Motor neuron (in vitro differentiated cells): ENCODE measurements around the gene ETFRF1. TPM values are rescaled to one million over a fixed set of nuclear protein-coding genes. Genes with fewer than 3 reads are reported as not detected.

Experiments
- ATAC-seq, 8 experiments: fragments of 200-7000 bp; cut with Tn5 transposase; replicated peaks in 6 of 8; 2 replicates each; pipeline ENCODE4 v1.8.0; 2021; ENCODE audit warnings: mild to moderate bottlenecking in 8 of 8, moderate library complexity in 8 of 8
- H3K27ac ChIP-seq, 2 donors: fragments of 250-450 bp; sonication (Bioruptor Pico); 2 replicates each; pipeline ENCODE4 v1.9.0; 2021; ENCODE audit warnings: antibody characterized with exemption in 2 of 2, mild to moderate bottlenecking in 2 of 2, moderate library complexity in 1 of 2
- H3K4me1 ChIP-seq, 2 donors: fragments of 250-450 bp; sonication (Bioruptor Pico); replicated peaks in 1 of 2; 2 replicates each; pipeline ENCODE4 v1.6.1; 2021; ENCODE audit warnings: antibody characterized with exemption in 2 of 2, mild to moderate bottlenecking in 2 of 2, moderate library complexity in 1 of 2
- H3K4me3 ChIP-seq, 5 donors: fragments of 250-450 bp; sonication (Bioruptor Pico); 2 replicates each; pipeline ENCODE4 v1.9.0; 2021; ENCODE audit warnings: antibody characterized with exemption in 5 of 5, mild to moderate bottlenecking in 5 of 5, moderate library complexity in 4 of 5
- WGBS, 10 experiments: fragments of 450-650 bp; shearing (Covaris generic); methylation state at CpG; one replicate each; pipeline ENCODE4 v1.0.0; 2022; 5-methylcytosine and 5-hydroxymethylcytosine counted together
- in situ Hi-C, 9 experiments: fragments of 400-800 bp; cut with MboI; loops; one replicate each; pipeline ENCODE4 v1.15.0; 2021; ENCODE audit warnings: low sequenced_read_pairs in 9 of 9, low pct_unique_long_range_greater_than_20kb in 2 of 9; ENCODE audit not compliant: unreplicated experiment in 9 of 9
- total RNA-seq, 8 experiments: library from RNA; unstranded; fragments of 300-600 nt; gene quantifications; 2 replicates each; pipeline versions ENCODE4 v1.2.3 to v1.2.4, GENCODE V29; 2022

ETFRF1 gene
- total RNA-seq, 8 experiments from 2014 or later = 21.9 to 51.2 (median 26.3) TPM

DNA sequence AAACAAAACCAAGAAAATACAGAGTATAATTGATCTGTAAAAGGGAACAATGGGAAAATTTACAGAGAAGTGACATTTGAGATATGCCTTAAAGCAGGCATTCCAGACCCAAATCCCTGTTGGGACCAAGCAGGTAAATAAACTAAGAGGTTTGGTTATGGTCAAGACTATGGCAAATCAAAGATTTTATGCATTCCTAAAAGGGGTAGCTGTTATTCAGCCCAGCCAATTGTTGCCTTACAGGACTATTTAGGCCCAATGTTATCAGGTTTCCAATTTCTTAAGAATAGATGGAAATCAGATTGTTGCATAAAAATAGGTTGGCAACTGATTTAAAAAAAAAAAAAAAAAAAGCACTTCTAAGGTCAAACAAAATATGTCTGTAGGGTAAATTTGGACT lies 5.4 kb upstream of the ETFRF1 start:
- H3K4me1 ChIP-seq = peaks cover 0 to 3% of the 10 kb centered on the region in 2 donors
- no peak overlapping the region for H3K4me3 ChIP-seq
- ATAC-seq = no peak
- no peak overlapping the region for H3K27ac ChIP-seq
- in situ Hi-C loops = no loop called here

DNA sequence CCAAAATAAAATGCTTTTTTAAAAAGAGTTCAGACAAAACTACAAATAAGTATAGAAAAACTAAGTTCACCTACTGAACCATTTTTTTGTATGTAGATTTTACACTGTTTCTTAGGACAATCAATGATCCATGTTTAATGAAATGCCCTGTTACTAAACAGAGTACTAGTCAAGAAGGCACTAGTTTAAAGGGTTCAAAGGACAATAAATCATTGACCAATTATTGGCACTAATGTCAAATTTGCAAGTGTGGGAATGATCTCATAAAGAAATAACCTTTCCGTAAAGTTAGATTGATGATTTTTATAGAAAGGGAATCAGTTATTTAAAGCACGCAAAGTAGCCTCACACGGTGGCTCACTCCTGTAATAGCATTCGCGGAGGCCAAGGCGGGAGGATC lies 4.2 kb upstream of the ETFRF1 start:
- no peak for ATAC-seq
- WGBS, 10 experiments = 86 to 100% (median 94%) methylated on average over 1 to 6 of the region's 6 CpGs; no CpG with 5 or more reads in 1 of the 10 experiments
- in situ Hi-C loops = no loop called here
- Histone ChIP-seq H3K4me1 (peaks cover 0 to 3% of the 10 kb centered on the region in 2 donors), H3K27ac (no peak overlapping the region), H3K4me3 (no peak overlapping the region)

DNA sequence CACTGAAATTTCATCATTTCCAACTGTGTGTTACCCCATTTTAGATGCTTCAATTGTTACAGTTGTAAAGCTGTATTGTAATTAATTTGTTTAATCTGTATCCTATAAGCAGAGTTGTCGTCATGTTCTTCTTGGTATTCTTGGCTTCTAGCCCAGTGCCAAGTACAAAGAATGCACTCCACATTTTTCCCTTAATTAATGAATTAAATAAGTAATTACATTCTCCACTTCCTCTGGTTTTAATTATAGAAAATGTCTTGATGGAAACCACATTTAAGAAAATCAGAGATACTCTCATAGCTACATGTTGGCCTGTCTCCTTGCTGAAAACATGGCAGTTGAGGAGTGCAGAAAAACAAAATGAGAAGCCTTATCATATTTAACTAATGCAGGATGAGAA lies 823 bp upstream of the ETFRF1 start:
- no peak for ATAC-seq
- in situ Hi-C loops = no loop called here
- H3K4me3 ChIP-seq = peak overlapping the region in 4 of 5 donors; percentile 55 to 91 (median 58)
- H3K4me1 ChIP-seq = peaks cover 6 to 10% of the 10 kb centered on the region in 2 donors
- H3K27ac ChIP-seq = no peak overlapping the region
- WGBS, 10 experiments = 0 to 100% (median 80%) methylated on average over 1 of the region's 1 CpG; no CpG with 5 or more reads in 1 of the 10 experiments

DNA sequence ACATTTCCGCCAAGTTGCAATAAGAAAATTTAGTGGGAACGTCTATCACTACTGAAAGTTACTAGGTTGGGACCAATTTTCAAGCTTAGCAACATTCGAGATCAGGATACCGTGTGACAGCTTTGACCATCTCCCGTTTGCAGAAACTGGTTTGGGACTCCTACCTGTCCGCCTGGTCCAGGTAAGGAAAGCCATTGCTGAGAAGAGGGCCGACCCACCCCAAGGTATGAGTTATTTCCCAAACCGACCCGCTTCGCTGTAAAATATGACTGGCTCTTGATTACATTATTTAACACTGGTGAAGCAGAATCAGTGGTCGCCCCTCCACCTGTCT lies 348 bp upstream of the ETFRF1 start:
- no peak for ATAC-seq
- 0 to 54% (median 14%) methylated on average over 1 to 8 of the region's 11 CpGs for WGBS, 10 experiments
- in situ Hi-C loops = no loop called here
- peaks cover 6 to 10% of the 10 kb centered on the region in 2 donors for H3K4me1 ChIP-seq
- H3K4me3 ChIP-seq = peak overlapping the region; percentile 55 to 91 (median 56)
- no peak overlapping the region for H3K27ac ChIP-seq

DNA sequence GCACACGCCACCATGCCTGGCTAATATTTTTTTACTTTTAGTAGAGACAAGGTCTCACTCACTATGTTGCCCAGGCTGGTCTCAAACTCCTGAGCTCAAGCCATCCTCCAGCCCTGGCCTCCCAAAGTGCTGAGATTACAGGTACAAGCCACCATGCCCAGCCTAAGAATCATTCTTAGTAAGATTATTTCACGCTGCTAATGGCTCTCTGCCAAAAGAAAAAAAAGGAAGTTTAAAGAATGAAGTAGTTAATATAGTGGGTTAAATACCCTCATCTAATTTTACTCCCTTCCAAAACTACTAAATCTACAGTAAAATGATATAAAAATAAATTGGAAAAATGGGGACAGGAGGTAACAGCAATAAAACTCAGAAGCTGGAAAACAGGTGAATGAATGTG lies 2.6 kb downstream of the ETFRF1 start:
- Histone ChIP-seq H3K4me1 (peaks cover 6 to 10% of the 10 kb centered on the region in 2 donors), H3K4me3 (no peak overlapping the region), H3K27ac (no peak overlapping the region)
- in situ Hi-C loops = no loop called here
- WGBS, 10 experiments = 57 to 100% (median 98%) methylated on average over 1 to 2 of the region's 2 CpGs; no CpG with 5 or more reads in 4 of the 10 experiments
- no peak for ATAC-seq

DNA sequence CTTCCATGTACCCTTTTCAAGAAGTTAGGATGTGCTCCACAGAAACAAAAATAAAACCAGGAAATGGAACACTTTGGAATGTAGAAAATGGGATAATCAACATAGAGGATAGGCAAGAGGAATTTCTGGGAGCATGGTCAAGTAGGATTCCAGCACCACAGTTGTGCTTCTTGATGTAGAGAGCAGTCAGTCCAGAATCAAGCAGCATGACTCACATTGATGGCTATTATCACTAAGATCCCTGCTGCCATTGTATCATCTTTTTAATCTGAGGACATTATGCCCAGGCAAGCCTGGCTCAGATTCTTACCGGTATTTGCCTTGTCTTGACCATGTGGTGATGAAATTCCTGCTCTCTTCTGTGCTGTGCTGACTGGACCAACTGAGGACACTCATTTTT lies 5.7 kb downstream of the ETFRF1 start:
- no peak overlapping the region for H3K27ac ChIP-seq
- WGBS, 10 experiments = 83 to 100% (median 100%) methylated on average over 1 of the region's 1 CpG; no CpG with 5 or more reads in 7 of the 10 experiments
- H3K4me3 ChIP-seq = no peak overlapping the region
- peaks cover 6 to 7% of the 10 kb centered on the region in 2 donors for H3K4me1 ChIP-seq
- peak in 3 of 8 experiments; percentile 24 to 36 (median 26) for ATAC-seq
- in situ Hi-C loops = no loop called here

DNA sequence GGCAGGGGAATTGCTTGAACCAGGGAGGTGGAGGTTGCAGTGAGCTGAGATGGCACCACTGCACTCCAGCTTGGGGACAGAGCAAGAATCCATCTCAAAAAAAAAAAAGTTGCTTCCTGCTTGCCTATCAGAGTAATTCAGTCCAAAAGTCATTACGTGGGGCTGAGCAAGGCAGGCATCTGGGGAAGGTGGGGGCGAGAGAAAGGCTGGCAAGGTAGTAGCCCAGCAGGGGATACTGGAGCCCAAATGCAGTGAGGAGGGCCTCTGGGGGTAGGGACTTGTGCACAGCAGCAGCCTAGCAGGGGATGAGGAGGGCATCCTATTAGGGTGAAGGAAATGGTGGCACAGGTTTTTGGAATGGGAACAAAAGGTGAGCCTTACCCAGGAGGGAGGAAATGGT lies 7.1 kb downstream of the ETFRF1 start:
- Histone ChIP-seq H3K4me1 (no peaks in the 10 kb centered on the region), H3K4me3 (no peak overlapping the region), H3K27ac (no peak overlapping the region)
- in situ Hi-C loops = no loop called here
- peak in 1 of 8 experiments; percentile 15 for ATAC-seq
- 76 to 100% (median 82%) methylated on average over 1 to 2 of the region's 2 CpGs; no CpG with 5 or more reads in 6 of the 10 experiments for WGBS, 10 experiments

DNA sequence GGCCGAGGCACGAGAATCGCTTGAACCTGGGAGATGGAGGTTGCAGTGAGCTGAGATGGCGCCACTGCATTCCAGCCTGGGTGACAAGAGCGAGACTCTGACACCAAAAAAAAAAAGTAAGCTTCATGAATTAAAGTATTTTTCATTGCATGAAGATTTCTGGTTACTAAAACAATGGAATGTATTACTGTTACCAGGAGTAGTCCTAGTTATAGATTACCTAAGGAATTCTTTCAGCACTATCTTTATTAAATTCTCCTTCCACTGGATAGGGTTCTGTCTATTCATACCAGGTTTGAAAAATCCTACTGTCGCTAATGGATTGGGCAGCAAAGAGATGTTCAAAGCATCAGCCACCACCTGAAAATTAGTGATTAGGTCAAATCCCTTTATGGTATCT lies 12.4 kb downstream of the ETFRF1 start:
- H3K4me1 ChIP-seq = no peaks in the 10 kb centered on the region
- no peak overlapping the region for H3K4me3 ChIP-seq
- no peak for ATAC-seq
- WGBS, 10 experiments = 97 to 100% (median 100%) methylated on average over 1 to 6 of the region's 6 CpGs; no CpG with 5 or more reads in 1 of the 10 experiments
- in situ Hi-C loops = no loop called here
- H3K27ac ChIP-seq = no peak overlapping the region

DNA sequence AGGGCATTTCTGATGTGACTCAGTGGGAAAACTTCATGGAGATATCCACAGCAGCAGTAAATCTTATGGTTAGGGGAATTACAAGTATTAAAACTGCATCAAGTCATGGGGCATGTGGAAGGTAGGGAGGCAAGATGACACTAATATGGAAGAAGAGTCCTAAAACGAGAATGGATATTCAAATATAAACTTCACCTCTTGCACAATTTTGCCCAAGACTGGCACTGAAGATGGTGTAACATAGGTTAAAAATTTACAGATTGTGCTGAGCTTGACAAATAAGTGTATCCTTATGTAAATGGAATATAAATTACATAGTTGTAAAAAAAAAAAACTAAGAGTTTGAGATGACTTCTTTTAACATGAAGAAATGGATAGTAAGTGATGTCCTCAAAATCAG lies 12.8 kb downstream of the ETFRF1 start:
- ATAC-seq = no peak
- WGBS, 10 experiments = 64 to 100% (median 88%) methylated on average over 1 of the region's 1 CpG; no CpG with 5 or more reads in 3 of the 10 experiments
- in situ Hi-C loops = no loop called here

DNA sequence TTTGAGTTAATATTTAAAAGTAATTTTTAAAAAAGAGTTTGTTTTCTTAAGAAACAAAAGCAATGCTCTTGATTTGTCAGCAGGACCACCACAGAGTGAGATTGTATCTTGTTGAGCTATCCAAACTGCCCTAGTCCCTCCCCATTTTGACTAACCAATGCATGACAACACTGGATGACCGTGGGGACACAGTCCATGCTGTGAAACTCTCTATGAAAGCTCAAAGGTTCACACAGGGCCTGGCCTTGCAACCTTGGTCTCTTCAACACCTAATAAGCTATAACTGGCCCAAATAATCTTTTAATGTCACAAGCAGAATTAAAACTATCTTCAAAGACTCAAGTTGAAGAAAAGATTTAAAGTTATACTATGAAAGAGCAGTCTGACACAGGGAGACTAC lies 13.5 kb downstream of the ETFRF1 start:
- H3K4me3 ChIP-seq = no peak overlapping the region
- in situ Hi-C loops = no loop called here
- H3K4me1 ChIP-seq = no peaks in the 10 kb centered on the region
- no peak for ATAC-seq
- H3K27ac ChIP-seq = no peak overlapping the region
- 33 to 100% (median 83%) methylated on average over 1 of the region's 1 CpG; no CpG with 5 or more reads in 5 of the 10 experiments for WGBS, 10 experiments

More for the DNA sequence above, 12.8 kb downstream of the ETFRF1 start:
- Histone ChIP-seq H3K4me1 (no peaks in the 10 kb centered on the region), H3K27ac (no peak overlapping the region), H3K4me3 (no peak overlapping the region)

DNA sequence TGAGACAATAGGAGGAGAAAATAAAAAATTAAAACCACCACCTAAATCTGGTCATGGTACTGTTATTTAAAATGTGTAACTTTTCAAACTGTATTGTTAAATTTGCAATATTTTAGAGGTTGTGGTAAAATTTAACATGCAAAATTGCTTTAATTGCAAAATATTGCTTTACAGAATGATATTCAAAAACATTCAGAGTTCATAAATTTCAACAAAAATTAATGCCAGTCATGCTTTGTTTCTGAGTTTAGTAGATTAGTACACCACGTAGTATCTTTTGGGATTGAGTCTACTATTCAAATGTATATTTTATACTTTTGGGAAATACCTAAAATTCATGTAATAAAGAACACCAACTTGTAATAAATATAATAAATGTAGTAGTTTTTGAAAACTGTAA lies 18.3 kb downstream of the ETFRF1 start:
- Histone ChIP-seq H3K27ac (no peak overlapping the region), H3K4me3 (no peak overlapping the region), H3K4me1 (no peaks in the 10 kb centered on the region)
- no peak for ATAC-seq
- 85 to 100% (median 100%) methylated on average over 1 of the region's 1 CpG; no CpG with 5 or more reads in 4 of the 10 experiments for WGBS, 10 experiments
- in situ Hi-C loops = no loop called here

DNA sequence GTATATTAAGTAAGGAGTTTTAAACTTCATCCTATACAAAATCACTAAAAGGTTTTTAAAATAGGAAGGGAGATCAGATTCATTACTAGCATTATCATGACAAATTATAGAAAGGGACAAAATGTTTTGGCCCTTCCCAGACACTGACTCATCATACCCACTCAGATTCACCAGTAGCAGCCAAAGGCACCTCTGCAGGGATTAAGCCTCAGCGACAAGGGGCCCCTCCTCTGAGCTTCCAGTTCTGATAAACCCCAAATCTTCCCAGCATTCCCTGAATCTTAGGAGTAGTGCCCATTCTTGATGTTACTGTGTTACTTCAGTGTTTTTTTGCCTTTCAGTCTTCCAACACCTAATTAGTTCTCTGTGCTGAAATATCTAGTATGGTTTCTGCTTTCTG lies 41.2 kb downstream of the ETFRF1 start:
- peak in 2 of 8 experiments; percentile 28 to 65 for ATAC-seq
- Histone ChIP-seq H3K27ac (no peak overlapping the region), H3K4me3 (no peak overlapping the region), H3K4me1 (no peaks in the 10 kb centered on the region)
- WGBS, 10 experiments = 17 to 75% methylated on average over 1 of the region's 1 CpG; no CpG with 5 or more reads in 8 of the 10 experiments
- in situ Hi-C loops = no loop called here

DNA sequence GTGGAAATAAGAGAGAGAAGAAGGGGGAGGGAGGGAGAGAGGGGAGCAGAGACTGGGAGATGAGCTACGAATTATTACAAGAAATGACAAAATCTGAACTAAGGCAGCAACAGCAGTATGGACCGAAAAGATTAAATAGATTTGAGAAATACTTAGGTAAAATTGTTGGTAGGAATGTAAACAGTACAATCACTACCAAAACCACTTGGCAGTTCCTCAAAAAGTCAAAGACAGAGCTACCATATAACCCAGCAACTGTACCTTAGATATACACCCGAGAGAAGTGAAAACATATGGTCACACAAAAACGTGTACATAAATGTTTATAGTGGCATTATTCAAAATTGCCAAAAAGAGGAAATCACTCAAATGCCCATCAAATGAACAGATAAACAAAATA lies 41.6 kb downstream of the ETFRF1 start:
- no peaks in the 10 kb centered on the region for H3K4me1 ChIP-seq
- no peak overlapping the region for H3K27ac ChIP-seq
- no peak for ATAC-seq
- H3K4me3 ChIP-seq = no peak overlapping the region
- in situ Hi-C loops = no loop called here
- 70 to 100% (median 91%) methylated on average over 1 to 4 of the region's 4 CpGs for WGBS, 10 experiments

DNA sequence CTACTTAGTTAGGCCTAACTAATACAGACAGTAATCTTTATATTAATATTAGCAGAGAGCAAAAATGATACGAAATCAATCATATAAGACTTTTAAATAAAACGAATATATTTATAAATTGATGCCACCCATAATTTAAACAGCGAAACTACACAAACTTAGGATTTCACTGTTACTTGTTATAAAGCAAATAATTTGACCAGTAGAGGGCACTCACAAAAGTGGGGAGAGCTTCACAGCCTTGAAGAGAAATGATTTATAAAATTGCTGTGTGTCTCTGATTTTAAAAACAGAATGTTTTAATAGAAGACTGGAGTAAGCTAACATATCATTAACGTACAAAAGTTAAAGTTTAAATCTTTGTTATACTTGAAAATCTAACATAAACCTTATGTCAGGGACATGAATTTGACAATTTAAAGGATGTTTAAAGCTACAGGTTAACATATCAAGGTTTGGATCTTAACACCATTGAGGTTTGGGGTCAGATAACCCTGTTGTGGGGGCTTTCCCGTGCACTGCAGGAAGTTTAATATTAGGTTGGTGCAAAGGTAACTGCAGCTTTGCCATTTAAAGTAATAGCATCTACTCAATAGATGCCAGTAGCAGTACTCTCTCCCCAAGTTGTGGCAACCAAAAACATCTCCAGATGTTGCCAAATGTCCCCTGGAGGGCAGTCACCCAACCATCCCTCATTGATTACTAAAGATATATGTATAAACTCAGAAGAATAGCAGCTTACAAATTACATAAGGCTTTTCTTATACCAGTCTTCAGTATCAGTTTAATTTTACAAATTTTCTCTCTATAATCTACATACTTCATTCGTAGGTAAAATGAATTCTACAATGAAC lies 46.4 kb downstream of the ETFRF1 start:
- in situ Hi-C loops = no loop called here
- ATAC-seq = peak in 4 of 8 experiments; percentile 25 to 59 (median 52)
- H3K4me1 ChIP-seq = no peaks in the 10 kb centered on the region
- H3K27ac ChIP-seq = no peak overlapping the region
- H3K4me3 ChIP-seq = no peak overlapping the region
- WGBS, 10 experiments = 29 to 80% (median 58%) methylated on average over 2 to 6 of the region's 6 CpGs
